Measurements from ENCODE around the gene AIMP1. TPM values are rescaled to one million over a fixed set of nuclear protein-coding genes. Genes with fewer than 3 reads are reported as not detected.

Gene AIMP1
- total RNA-seq, 2 donors from 2014 or later: 45.1 to 56.2 TPM

DNA sequence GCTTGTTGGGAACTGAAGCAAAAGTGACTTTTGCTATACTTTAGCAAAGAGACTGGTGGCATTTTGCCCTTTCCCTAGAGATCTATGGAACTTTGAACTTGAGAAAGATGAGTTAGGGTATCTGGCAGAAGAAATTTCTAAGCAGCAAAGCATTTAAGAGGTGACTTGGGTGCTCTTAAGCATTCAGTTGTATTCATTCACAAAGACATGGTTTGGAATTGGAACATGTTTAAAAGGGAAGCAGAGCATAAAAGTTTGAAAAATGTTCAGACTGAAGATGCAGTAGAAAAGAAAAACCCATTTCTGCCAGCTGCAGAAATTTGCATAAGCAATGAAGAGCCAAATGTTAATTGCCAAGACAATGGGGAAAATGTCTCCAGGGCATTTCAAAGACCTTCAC is 21.6 kb downstream of the AIMP1 start:
- Histone ChIP-seq H3K4me1 (no peaks in the 10 kb centered on the region), H3K9me3 (no peaks in the 10 kb centered on the region), H3K9ac (ENCODE audit: low read depth in 2 of 2, low read length in 2 of 2) (no peak overlapping the region), H3K36me3 (no peaks in the 10 kb centered on the region), H3K27me3 (no peaks in the 10 kb centered on the region), H3K27ac (no peak overlapping the region), H3K4me3 (no peak overlapping the region)
- intact Hi-C loops (cut with DNase I): no loop called here
- no peak for DNase-seq
- no peak for TF ChIP-seq CTCF (IDR thresholded peaks at IDR 0.05)

GRCh38 chr4:106338671-106339070 is 22.3 kb downstream of the AIMP1 start:
- H3K36me3 ChIP-seq: no peaks in the 10 kb centered on the region
- H3K9me3 ChIP-seq: no peaks in the 10 kb centered on the region
- no peak for TF ChIP-seq CTCF (IDR thresholded peaks at IDR 0.05)
- intact Hi-C loops (cut with DNase I): no loop called here
- no peak overlapping the region for H3K9ac ChIP-seq (ENCODE audit: low read depth in 2 of 2, low read length in 2 of 2)
- no peaks in the 10 kb centered on the region for H3K4me1 ChIP-seq
- H3K27ac ChIP-seq: no peak overlapping the region
- H3K4me3 ChIP-seq: no peak overlapping the region
- no peak for DNase-seq
- H3K27me3 ChIP-seq: no peaks in the 10 kb centered on the region

- Histone ChIP-seq H3K27me3 (no peaks in the 10 kb centered on the region), H3K9ac (ENCODE audit: low read depth in 2 of 2, low read length in 2 of 2) (no peak overlapping the region), H3K27ac (no peak overlapping the region), H3K4me3 (no peak overlapping the region), H3K4me1 (no peaks in the 10 kb centered on the region), H3K36me3 (no peaks in the 10 kb centered on the region), H3K9me3 (no peaks in the 10 kb centered on the region)
- intact Hi-C loops (cut with DNase I): no loop called here
- no peak for TF ChIP-seq CTCF (IDR thresholded peaks at IDR 0.05)
- no peak for DNase-seq
These were observed 23.1 kb downstream of the AIMP1 start for GRCh38 chr4:106339431-106339830.

- Histone ChIP-seq H3K27ac (no peak overlapping the region), H3K36me3 (no peaks in the 10 kb centered on the region), H3K9me3 (no peaks in the 10 kb centered on the region), H3K9ac (ENCODE audit: low read depth in 2 of 2, low read length in 2 of 2) (no peak overlapping the region), H3K27me3 (no peaks in the 10 kb centered on the region), H3K4me1 (no peaks in the 10 kb centered on the region), H3K4me3 (no peak overlapping the region)
- DNase-seq: no peak
- TF ChIP-seq CTCF (IDR thresholded peaks at IDR 0.05): no peak
- intact Hi-C loops (cut with DNase I): no loop called here
These were observed 24.4 kb downstream of the AIMP1 start for GRCh38 chr4:106340774-106341173.

- no peak overlapping the region for H3K4me3 ChIP-seq
- no peaks in the 10 kb centered on the region for H3K36me3 ChIP-seq
- no peak for DNase-seq
- no peak for TF ChIP-seq CTCF (IDR thresholded peaks at IDR 0.05)
- H3K9me3 ChIP-seq: no peaks in the 10 kb centered on the region
- intact Hi-C loops (cut with DNase I): no loop called here
- H3K27me3 ChIP-seq: no peaks in the 10 kb centered on the region
- no peak overlapping the region for H3K9ac ChIP-seq (ENCODE audit: low read depth in 2 of 2, low read length in 2 of 2)
- H3K27ac ChIP-seq: no peak overlapping the region
- no peaks in the 10 kb centered on the region for H3K4me1 ChIP-seq
These were observed 27.7 kb downstream of the AIMP1 start for GRCh38 chr4:106343865-106344646.
